Bronchial epithelial cell (primary cell): ENCODE measurements around the gene GBE1. TPM values are rescaled to one million over a fixed set of nuclear protein-coding genes. Genes with fewer than 3 reads are reported as not detected.

Experiments
- DNase-seq: peaks from one replicate; pipeline ENCODE4 v3.0.0-alpha.2; 2010; ENCODE audit warnings: low read depth
- FAIRE-seq: peaks from 2 replicates; lab custom pipeline; 2011; peaks lifted over from hg19 to GRCh38; lab: Jason Lieb, UNC
- H3K27me3 ChIP-seq: 2 replicates; pipeline ENCODE4 v1.5.1; 2011; ENCODE audit warnings: low read length; ENCODE audit not compliant: control insufficient read depth, insufficient read depth
- H3K36me3 ChIP-seq: 2 replicates; pipeline ENCODE4 v1.5.1; 2011; ENCODE audit warnings: low read length; ENCODE audit not compliant: control insufficient read depth, insufficient read depth
- H3K4me3 ChIP-seq: 2 replicates; pipeline ENCODE4 v1.5.1; 2011; ENCODE audit warnings: mild to moderate bottlenecking, low read depth, low read length, control low read depth
- total RNA-seq: library from RNA; depleted of rRNA; stranded (reverse); fragments of >200 nt; gene quantifications from 2 replicates; pipeline ENCODE4 v1.2.1, GENCODE V29; 2014
- TF ChIP-seq, protein P1 (sequence below): IDR thresholded peaks from 2 replicates; pipeline ENCODE4 v1.5.1; 2011; ENCODE audit warnings: mild to moderate bottlenecking, moderate library complexity, low read length, control low read depth, inconsistent platforms; ENCODE audit not compliant: insufficient read depth, severe bottlenecking

Gene GBE1
- total RNA-seq, 1 donor from 2014 or later, result 94.0 TPM

DNA sequence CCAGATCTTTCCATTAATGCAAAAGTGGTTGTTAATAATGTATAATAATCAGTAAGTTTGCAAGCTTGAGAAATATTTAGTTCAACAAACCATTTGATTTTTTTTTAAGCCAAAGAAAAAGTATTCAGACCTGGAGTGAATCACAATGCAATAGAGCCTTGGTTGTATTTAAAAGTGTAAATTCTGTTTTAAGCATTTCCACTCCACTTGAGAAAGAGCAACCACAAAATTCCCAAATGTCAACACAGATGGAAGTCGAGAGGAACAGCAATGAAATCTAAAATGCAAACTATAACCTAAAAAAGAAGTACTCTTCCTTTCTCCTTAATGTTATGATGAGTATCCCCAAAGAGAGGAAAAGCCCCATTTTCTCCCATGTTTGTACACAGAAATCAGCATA, 20.2 kb downstream of the GBE1 start:
- FAIRE-seq (no peak), DNase-seq (no peak)
- H3K27me3 ChIP-seq, result no peaks in the 10 kb centered on the region
- H3K4me3 ChIP-seq, result no peak overlapping the region
- H3K36me3 ChIP-seq, result no peaks in the 10 kb centered on the region
- TF ChIP-seq, protein P1, sequence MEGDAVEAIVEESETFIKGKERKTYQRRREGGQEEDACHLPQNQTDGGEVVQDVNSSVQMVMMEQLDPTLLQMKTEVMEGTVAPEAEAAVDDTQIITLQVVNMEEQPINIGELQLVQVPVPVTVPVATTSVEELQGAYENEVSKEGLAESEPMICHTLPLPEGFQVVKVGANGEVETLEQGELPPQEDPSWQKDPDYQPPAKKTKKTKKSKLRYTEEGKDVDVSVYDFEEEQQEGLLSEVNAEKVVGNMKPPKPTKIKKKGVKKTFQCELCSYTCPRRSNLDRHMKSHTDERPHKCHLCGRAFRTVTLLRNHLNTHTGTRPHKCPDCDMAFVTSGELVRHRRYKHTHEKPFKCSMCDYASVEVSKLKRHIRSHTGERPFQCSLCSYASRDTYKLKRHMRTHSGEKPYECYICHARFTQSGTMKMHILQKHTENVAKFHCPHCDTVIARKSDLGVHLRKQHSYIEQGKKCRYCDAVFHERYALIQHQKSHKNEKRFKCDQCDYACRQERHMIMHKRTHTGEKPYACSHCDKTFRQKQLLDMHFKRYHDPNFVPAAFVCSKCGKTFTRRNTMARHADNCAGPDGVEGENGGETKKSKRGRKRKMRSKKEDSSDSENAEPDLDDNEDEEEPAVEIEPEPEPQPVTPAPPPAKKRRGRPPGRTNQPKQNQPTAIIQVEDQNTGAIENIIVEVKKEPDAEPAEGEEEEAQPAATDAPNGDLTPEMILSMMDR, result no peak

DNA sequence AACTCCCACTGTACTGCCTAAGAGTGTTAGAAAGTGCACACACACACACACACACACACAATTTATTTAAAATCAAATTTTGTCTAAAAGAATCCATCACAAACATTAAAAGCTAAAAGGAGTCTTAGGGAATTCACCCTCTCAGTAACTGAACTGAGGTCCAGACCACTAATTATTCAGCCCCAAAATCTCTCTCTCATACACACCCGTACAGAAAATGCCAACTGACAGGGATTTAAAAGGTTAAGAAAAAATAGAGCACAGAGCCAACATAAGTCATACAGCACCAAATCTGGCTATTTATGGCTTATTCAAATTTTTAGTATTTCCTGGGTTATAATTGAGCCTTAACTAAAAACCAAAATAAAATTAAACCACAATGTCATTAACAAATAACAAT, 20.7 kb downstream of the GBE1 start:
- TF ChIP-seq, protein P1, result no peak
- no peaks in the 10 kb centered on the region for H3K27me3 ChIP-seq
- no peaks in the 10 kb centered on the region for H3K36me3 ChIP-seq
- H3K4me3 ChIP-seq, result no peak overlapping the region
- DNase-seq, result no peak
- no peak for FAIRE-seq

DNA sequence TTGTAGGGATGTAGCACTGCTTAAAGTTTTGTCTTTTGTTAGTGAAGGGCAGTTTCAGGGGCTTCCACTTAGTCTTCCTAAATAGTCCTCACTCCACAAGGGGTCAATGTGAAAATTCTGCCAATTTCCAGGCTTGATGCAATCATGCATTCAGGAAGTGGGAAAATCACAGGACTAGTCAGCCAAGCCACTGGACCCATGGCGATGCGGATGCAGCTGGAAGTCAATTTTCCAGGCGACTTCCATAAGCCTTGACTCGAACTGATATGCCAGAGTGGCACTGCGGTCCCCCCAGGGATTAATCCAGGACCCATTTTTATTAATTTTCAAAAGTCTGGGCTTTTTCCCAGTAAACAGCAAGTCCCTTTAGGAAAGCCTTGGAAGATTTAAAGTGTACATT, 26.1 kb downstream of the GBE1 start:
- FAIRE-seq, result no peak
- no peak overlapping the region for H3K4me3 ChIP-seq

DNA sequence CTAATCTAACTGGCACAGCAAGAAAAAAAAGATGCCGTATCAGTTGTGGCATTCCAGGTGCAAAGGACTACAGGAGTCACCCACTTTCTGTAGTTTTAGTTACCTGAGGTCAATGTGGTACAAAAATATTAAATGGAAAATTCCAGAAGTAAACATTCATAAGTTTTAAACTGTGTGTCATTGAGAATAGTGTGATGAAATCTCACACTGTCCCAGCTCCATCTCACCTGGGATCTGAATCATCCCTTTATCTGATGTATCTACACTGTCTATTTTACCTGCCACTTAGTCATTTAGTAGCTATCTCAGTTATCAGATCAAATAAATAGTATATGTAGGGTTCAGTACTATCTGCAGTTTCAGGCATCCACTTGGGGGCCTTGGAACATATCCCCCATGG, 26.7 kb downstream of the GBE1 start:
- H3K27me3 ChIP-seq, result no peaks in the 10 kb centered on the region
- DNase-seq (peak; percentile 83), FAIRE-seq (no peak)
- TF ChIP-seq, protein P1, result no peak
- H3K4me3 ChIP-seq, result no peak overlapping the region
- H3K36me3 ChIP-seq, result no peaks in the 10 kb centered on the region

More for the DNA sequence above, 26.1 kb downstream of the GBE1 start:
- Histone ChIP-seq H3K36me3 (no peaks in the 10 kb centered on the region), H3K27me3 (no peaks in the 10 kb centered on the region)
- TF ChIP-seq, protein P1, result no peak
- no peak for DNase-seq

DNA sequence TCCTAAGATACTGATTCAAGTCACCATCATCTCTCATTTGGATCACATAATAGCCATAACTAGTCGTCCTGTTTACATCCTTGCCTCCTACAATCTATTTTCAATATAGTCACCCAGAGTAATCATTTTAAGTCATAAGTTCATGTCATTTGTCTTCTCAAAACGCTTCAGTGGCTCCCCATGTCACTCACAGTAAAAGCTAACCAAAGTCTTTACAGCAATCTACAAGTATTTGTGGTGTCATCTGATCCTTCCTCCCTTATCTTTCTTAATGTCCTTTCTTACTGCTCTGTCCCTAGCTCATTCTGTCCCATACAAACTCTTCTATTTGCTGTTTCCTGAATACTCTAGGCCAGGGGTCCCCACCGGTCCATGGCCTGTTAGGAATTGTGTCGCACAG, 28.8 kb downstream of the GBE1 start:
- TF ChIP-seq, protein P1, result no peak
- H3K4me3 ChIP-seq, result no peak overlapping the region
- no peak for FAIRE-seq
- H3K36me3 ChIP-seq, result no peaks in the 10 kb centered on the region
- no peak for DNase-seq
- no peaks in the 10 kb centered on the region for H3K27me3 ChIP-seq
